Hematopoietic multipotent progenitor cell treated with erythropoietin and hydrocortisone succinate and interleukin-3 and kit ligand, for 6 days (in vitro differentiated cells): ENCODE measurements around the gene MYO3B.
"Not testable (repeated sequence)": the region's sequence is repeated elsewhere in the genome, so short reads cannot be mapped to it uniquely, and the experiment has no call there.

Experiments
- DNase-seq: peaks from one replicate; pipeline ENCODE4 v3.0.0-alpha.2; 2015

Gene MYO3B

GRCh38 chr2:170582313-170582712, 404.4 kb downstream of the MYO3B start:
- no peak for DNase-seq

DNA sequence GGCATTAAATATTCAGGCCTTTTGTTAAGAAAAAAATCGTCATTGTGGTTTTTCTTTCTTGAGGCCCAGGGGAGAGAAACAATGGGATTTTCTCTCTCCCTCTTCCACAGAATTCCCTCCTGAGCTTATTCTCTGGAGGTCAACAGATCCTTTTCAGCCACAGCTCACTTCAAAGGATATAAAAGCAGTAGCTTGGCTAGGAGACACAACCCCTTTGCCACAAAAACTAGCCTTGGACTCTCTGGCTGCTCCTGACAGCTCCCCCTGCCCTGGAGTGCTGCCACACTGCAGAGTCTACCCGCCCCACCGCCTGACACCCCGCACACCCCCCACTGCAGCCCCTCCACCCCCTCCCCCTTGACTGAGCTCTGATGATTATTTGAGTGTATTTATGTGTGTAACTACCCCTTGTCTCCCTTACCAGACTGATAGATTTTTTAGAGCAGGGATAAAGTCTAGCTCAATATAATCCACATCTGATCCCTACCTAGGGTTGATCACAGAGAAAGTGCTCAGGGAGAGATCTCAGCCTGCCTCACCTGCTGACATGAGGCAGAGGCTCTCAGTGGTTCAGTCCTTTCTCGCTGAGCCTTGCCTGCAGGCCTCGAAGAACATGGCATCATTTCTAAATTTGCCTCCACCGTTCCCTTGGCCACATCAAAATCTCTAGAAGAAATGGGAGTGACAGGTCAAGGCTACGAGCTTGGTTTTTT, 405.0 kb downstream of the MYO3B start:
- no peak for DNase-seq

- no peak for DNase-seq
These were observed 407.1 kb downstream of the MYO3B start for GRCh38 chr2:170585067-170585466.

- DNase-seq, result no peak
These were observed 408.7 kb downstream of the MYO3B start for GRCh38 chr2:170586571-170587095.

DNA sequence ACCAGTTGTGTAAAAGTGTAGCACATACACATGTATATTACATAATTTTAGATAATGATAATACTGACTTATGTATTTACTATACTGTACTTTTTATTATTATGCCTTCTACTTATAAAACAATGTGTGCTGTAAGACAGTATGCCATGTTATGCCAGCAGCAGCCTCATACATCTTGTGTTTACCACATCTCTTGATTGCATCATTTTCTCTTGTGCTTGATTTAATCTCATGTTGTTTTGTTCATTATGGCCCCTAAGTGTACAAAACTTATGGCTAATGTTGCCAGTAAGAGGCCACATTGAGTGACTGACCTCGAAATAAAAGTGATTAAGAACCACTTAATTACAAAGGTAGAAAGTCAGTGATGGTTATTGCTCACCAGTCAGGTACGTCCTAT, 409.2 kb downstream of the MYO3B start:
- DNase-seq, result no peak

GRCh38 chr2:170587922-170588321, 410.0 kb downstream of the MYO3B start:
- no peak for DNase-seq

- no peak for DNase-seq
These were observed 410.8 kb downstream of the MYO3B start for GRCh38 chr2:170588729-170589128.

GRCh38 chr2:170596576-170596975, 418.6 kb downstream of the MYO3B start:
- no peak for DNase-seq

GRCh38 chr2:170598067-170598395, 420.1 kb downstream of the MYO3B start:
- DNase-seq, result no peak

GRCh38 chr2:170601489-170601888, 423.5 kb downstream of the MYO3B start:
- DNase-seq, result no peak

DNA sequence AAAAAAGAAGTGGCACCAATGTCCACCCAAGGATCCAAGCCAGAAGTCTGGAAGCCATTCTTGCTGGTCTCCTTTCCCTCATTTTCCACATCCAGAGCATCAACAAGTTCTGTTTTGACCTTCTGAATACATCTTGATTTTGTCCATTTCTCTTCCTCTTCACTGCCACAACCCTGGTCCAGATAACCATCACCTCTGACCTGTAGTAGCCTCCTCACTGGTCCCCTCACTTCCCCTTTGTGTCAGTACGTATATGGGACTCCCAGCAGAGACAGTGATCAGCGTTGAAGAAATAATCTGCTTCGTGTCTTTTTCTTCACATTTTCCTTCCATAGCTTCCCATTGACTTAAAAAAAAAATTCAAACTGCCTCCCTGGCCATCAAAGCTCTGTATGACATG, 427.9 kb downstream of the MYO3B start:
- DNase-seq, result no peak

DNA sequence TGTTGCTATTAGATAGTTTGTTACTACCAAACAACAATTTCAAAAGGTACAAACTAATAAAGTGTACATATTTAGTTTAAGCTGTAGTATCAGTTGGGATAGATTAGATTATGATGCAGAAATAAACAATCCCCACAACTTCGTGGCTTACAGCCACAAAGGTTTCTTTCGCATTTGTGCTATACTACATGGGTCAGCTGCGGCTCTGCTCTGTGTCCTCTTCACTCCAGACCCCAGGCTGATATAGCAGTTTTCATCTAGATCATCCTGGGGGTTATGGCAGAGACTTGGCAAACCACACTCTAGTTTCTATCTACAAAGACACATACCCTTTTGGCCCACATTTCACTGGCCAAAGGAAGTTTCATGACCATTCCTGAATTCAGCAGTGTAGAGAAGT, 429.2 kb downstream of the MYO3B start:
- no peak for DNase-seq

DNA sequence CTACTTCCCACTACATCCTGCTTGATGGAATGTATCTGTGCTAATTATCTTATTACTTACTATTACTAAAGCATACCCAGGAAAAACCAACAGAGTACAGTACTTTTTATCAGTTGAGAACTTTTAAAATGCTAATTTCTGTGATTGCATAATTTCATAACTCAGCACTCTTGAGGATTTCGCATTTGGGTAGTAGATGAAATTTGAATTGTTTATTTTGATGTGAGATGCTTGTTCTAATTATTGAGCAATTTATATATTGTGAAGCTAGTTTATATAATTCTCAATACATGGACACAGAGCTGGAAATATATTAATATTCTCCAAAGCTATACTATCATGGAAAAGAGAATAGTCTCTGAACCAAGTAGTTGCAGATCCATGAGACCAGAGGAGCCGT, 432.7 kb downstream of the MYO3B start:
- no peak for DNase-seq

GRCh38 chr2:170618948-170619347, 441.0 kb downstream of the MYO3B start:
- DNase-seq, result not testable (repeated sequence)

DNA sequence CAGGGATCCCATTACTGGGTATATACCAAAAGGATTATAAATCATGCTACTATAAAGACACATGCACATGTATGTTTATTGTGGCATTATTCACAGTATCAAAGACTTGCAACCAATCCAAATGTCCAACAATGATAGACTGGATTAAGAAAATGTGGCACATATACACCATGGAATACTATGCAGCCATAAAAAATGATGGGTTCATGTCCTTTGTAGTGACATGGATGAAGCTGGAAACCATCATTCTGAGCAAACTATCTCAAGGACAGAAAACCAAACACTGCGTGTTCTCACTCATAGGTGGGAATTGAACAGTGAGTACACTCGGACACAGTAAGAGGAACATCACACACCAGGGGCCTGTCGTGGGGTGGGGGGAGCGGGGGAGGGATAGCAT, 457.1 kb downstream of the MYO3B start:
- DNase-seq, result not testable (repeated sequence)

DNA sequence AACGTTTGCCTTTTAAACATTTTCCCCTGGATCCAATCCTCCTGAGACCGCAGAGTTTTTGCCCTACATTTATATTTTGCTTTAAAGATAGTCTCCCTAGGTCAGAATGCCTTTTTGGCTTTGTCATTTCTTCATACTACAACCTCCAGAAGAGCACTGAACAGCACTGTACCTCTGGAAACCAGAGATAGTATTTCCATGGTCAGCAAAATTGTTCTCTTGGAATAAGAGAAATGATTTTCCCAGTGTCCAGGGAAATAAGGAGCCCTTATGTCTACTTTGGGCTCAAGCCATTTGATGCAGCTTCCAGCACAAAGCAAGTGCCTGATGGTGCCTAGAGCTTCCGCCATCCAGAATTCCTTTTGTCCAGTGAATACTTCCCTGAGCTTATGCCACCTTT, 461.7 kb downstream of the MYO3B start:
- no peak for DNase-seq

DNA sequence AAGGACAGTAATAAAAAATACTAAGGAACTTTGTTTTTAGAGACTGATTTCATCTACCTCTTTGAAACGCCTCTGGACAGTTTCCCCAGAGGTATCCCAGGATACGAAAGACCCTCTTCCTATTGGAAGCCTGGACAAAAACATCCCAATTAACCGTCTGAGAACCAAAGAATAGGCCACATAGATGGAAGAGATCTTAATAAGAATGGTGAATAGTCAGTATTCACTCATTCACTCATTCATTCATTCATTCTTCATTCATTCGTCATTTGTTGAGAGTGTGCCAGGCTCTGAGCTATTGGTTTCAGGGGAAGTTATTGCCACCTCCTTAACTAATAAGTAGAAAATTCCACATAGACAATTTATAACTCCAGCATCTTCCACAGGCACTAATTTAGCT, 464.0 kb downstream of the MYO3B start:
- no peak for DNase-seq

DNA sequence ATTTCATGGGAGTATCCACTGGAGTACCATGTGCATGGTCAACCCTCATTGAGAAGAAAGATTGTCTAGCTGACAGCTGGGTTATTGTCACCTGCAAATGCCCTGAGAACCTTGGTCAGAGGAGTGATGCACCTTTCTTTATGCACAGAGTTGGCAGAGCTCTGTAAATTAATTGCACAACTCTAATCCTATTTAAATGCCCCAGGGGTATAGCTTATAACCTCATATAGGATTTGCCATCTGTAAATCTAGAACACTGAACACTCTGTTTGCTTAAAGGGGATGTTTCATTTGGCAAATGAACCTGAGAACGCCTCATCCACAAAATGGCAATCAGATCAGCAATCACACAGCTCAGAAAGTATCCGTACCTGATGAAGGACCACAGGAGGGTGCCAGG, 465.4 kb downstream of the MYO3B start:
- DNase-seq, result no peak

GRCh38 chr2:170647741-170648436, 469.9 kb downstream of the MYO3B start:
- no peak for DNase-seq

DNA sequence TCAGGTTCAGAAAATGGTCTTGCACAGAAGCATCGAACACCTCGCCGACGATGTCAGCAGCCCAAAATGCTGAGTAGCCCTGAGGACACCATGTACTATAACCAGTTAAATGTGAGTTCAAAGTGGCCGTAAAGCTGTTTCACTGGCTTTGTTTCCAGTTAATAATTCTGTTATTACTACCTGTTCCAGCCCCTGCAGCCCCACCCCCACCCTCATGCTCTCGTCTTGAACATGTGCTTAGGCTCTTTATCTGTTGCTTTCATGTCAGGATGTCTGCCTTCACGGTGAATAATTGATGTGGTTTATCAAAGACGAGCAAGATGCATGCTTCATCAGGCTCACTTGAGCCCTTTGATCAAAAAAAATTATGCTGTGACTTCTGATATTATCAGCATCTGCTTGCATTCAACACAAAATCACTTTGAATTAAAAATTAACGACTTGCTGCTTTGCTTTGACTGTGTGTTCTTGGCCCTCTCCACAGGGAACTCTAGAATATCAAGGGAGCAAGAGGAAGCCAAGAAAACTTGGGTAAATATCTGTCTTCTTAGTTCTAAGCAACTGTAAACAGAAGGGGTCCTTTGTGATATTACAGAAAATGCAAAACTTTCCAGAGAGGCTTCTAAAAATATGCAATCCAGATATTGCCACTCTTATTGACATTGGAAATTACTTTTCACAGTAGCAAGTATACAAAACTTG, 473.8 kb downstream of the MYO3B start:
- no peak for DNase-seq

DNA sequence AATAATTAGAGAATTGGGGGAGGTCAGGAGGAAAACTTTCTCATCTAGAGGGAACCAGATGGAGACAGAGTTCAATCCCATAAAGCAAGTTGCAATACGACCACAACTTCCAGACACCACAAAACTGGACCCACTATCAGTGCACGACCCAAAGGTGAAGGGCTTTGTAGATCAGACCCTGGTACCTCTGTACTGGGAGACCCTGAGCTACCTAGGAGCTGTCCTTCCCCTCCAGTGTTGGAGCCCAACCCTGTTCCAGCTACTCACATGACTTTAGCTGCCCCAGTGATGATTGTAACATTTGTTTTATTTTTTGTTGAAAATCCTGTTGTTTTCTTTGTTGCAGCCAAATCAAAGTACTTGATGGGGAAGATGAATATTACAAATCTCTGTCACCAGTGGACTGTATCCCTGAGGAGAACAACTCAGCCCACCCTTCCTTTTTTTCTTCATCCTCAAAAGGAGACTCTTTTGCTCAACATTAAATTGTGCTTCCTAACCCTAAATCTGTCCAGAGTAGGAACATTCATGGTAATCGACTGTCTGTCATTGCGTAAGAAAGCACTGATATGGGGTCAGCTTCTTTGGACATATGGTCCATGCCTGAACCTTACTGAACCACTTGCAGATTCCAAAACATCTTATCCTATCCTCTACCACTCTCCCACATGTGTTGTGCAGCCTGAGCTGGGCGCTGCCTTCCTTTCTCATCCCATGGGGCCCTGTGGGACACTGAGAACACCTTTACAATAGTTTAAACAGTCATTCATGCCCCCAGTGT, 474.9 kb downstream of the MYO3B start:
- no peak for DNase-seq

- DNase-seq, result no peak
These were observed 478.7 kb downstream of the MYO3B start for GRCh38 chr2:170656669-170657068.

DNA sequence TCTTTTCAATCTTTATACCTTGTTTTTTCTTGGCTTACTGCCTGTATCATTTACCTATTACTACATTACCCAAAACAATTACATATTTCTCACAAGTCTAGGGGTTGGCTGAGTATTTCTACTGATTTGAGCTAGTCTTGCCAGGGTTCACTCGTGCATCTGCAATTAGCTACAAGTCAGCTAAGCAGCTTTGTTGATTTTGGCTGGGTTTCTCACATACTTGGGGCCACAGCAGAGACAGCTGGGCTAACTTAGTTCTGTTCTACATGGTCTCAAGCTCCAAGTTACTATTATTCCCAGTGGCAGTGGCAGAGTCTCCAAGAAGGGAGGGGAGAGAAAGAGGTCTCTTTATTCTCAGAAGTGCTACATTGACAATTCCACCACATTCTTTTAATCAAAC, 482.5 kb downstream of the MYO3B start:
- no peak for DNase-seq
